D721Med (cell line): ENCODE data around the gene PELI2.

Source experiments
- DNase-seq: peaks from one replicate; pipeline ENCODE4 v3.0.0; 2011; ENCODE audit warnings: low spot score; ENCODE audit not compliant: insufficient read length
- FAIRE-seq: peaks from 2 replicates; lab custom pipeline; 2011; peaks lifted over from hg19 to GRCh38; lab: Jason Lieb, UNC
- CTCF ChIP-seq: IDR thresholded peaks from 2 replicates; pipeline ENCODE4 v1.5.1; 2012; ENCODE audit warnings: mild to moderate bottlenecking, control low read depth; ENCODE audit not compliant: insufficient read depth; ENCODE audit errors: missing control alignments

Gene PELI2

GRCh38 chr14:56282179-56282578 is 164.0 kb downstream of the PELI2 start:
- DNase-seq (no peak), FAIRE-seq (no peak)

GRCh38 chr14:56284641-56285040 is 166.4 kb downstream of the PELI2 start:
- FAIRE-seq (peak; percentile 77), DNase-seq (no peak)

More at GRCh38 chr14:56282179-56282578, 164.0 kb downstream of the PELI2 start:
- no peak for TF ChIP-seq CTCF

GRCh38 chr14:56289155-56289554 is 170.9 kb downstream of the PELI2 start:
- TF ChIP-seq CTCF, result no peak
- FAIRE-seq, result no peak
- no peak for DNase-seq

More at GRCh38 chr14:56284641-56285040, 166.4 kb downstream of the PELI2 start:
- TF ChIP-seq CTCF, result no peak

- no peak for FAIRE-seq
- no peak for TF ChIP-seq CTCF
Measured at GRCh38 chr14:56290195-56290594, 172.0 kb downstream of the PELI2 start.

GRCh38 chr14:56292970-56293369 is 174.8 kb downstream of the PELI2 start:
- no peak for FAIRE-seq
- TF ChIP-seq CTCF, result no peak
- DNase-seq, result no peak

More at GRCh38 chr14:56290195-56290594, 172.0 kb downstream of the PELI2 start:
- DNase-seq, result no peak

GRCh38 chr14:56293506-56293905 is 175.3 kb downstream of the PELI2 start:
- FAIRE-seq, result no peak
- no peak for TF ChIP-seq CTCF
- DNase-seq, result no peak

GRCh38 chr14:56294128-56294527 is 175.9 kb downstream of the PELI2 start:
- no peak for TF ChIP-seq CTCF
- DNase-seq (no peak), FAIRE-seq (no peak)
